GM11168 (cell line): ENCODE data around the gene TBX19.

ENCODE experiments used
- in situ Hi-C: fragments of 300-500 bp; cut with MboI; formaldehyde crosslinking; loops from one replicate; pipeline ENCODE4 v1.12.0; 2022; ENCODE audit warnings: low sequenced_read_pairs; ENCODE audit not compliant: unreplicated experiment

The TBX19 gene

GRCh38 chr1:168279253-168279652 lies 1.4 kb upstream of the TBX19 start:
- in situ Hi-C loops = no loop called here

- in situ Hi-C loops = no loop called here
Measured at GRCh38 chr1:168281603-168282325, 1.1 kb downstream of the TBX19 start.

GRCh38 chr1:168285521-168285790 lies 4.8 kb downstream of the TBX19 start:
- in situ Hi-C loops = no loop called here

GRCh38 chr1:168285971-168286927 lies 5.6 kb downstream of the TBX19 start:
- in situ Hi-C loops = no loop called here

GRCh38 chr1:168287237-168287664 lies 6.6 kb downstream of the TBX19 start:
- in situ Hi-C loops = no loop called here

GRCh38 chr1:168288311-168289052 lies 7.8 kb downstream of the TBX19 start:
- in situ Hi-C loops = no loop called here

- in situ Hi-C loops = no loop called here
Measured at GRCh38 chr1:168291222-168291837, 10.7 kb downstream of the TBX19 start.

- in situ Hi-C loops = no loop called here
Measured at GRCh38 chr1:168293356-168293755, 12.7 kb downstream of the TBX19 start.

GRCh38 chr1:168295411-168296114 lies 14.9 kb downstream of the TBX19 start:
- in situ Hi-C loops = no loop called here

GRCh38 chr1:168297019-168297730 lies 16.5 kb downstream of the TBX19 start:
- in situ Hi-C loops = no loop called here

- in situ Hi-C loops = no loop called here
Measured at GRCh38 chr1:168298446-168298845, 17.8 kb downstream of the TBX19 start.

GRCh38 chr1:168300626-168301025 lies 19.9 kb downstream of the TBX19 start:
- in situ Hi-C loops = no loop called here

- in situ Hi-C loops = no loop called here
Measured at GRCh38 chr1:168301664-168302320, 21.1 kb downstream of the TBX19 start.

GRCh38 chr1:168303716-168304540 lies 23.3 kb downstream of the TBX19 start:
- in situ Hi-C loops = no loop called here

GRCh38 chr1:168304865-168305264 lies 24.2 kb downstream of the TBX19 start:
- in situ Hi-C loops = no loop called here

- in situ Hi-C loops = no loop called here
Measured at GRCh38 chr1:168312718-168313604, 32.3 kb downstream of the TBX19 start.

- in situ Hi-C loops = no loop called here
Measured at GRCh38 chr1:168316142-168316541, 35.5 kb downstream of the TBX19 start.
